Measurements from ENCODE around the gene KMO. TPM values are rescaled to one million over a fixed set of nuclear protein-coding genes. Genes with fewer than 3 reads are reported as not detected.

Gene KMO
- total RNA-seq, 1 donor = not detected

DNA sequence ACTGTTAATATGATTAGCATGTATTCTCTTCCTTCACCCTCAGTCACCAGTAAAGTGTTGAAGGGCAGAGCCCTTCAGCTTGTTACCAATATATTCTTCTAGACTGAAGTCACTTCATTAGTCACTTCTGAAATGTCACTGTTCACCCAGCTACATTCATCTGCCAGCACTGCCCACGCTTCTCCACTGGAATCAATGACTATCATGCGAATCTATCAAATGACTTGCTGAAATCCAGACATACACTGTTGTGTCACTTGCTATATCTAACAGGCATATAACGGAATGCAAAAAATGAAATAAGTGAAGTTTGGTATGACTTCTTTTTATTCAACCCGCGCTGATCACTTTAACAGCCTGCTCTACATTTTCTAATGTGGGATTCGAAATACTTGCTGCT, 28.7 kb upstream of the KMO start:
- TF ChIP-seq, protein P1, sequence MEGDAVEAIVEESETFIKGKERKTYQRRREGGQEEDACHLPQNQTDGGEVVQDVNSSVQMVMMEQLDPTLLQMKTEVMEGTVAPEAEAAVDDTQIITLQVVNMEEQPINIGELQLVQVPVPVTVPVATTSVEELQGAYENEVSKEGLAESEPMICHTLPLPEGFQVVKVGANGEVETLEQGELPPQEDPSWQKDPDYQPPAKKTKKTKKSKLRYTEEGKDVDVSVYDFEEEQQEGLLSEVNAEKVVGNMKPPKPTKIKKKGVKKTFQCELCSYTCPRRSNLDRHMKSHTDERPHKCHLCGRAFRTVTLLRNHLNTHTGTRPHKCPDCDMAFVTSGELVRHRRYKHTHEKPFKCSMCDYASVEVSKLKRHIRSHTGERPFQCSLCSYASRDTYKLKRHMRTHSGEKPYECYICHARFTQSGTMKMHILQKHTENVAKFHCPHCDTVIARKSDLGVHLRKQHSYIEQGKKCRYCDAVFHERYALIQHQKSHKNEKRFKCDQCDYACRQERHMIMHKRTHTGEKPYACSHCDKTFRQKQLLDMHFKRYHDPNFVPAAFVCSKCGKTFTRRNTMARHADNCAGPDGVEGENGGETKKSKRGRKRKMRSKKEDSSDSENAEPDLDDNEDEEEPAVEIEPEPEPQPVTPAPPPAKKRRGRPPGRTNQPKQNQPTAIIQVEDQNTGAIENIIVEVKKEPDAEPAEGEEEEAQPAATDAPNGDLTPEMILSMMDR (IDR thresholded peaks at IDR 0.05; ENCODE audit: insufficient read depth, low read length) = no peak
- no peak overlapping the region for H3K4me3 ChIP-seq (ENCODE audit: low read depth, low read length)
- no peak for DNase-seq (ENCODE audit: low read depth)

DNA sequence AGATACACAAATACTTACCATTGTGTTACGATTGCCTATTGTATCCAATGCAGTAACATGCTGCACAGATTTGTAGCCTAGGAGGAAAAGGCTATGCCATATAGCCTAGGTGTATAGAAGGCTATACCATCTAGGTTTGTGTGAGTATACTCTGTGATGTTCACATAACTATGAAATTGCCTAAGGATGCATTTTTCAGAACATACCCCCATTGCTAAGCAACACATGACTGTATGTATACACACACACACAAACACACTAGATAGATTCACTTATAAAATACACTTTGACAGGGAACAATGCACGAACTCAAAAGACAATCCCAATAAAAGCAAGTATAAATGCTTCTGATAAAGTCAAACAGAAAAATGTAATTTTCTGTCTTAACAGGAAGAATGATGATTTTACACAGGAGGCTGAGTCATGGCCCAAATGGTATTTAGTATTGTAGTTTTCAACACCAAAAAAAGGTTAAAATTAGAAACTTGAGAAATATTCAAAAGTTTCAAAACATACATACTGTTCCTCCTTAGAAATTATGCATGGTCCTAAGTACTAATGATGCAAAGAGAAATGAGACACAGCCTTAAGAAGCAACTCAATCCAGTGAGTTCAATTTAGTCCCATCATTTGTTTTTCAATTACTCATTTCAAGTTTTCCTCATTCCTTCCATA, 24.9 kb upstream of the KMO start:
- no peak overlapping the region for H3K4me3 ChIP-seq (ENCODE audit: low read depth, low read length)
- TF ChIP-seq, protein P1 (IDR thresholded peaks at IDR 0.05; ENCODE audit: insufficient read depth, low read length) = no peak
- DNase-seq (ENCODE audit: low read depth) = peak; percentile 56

- no peak overlapping the region for H3K4me3 ChIP-seq (ENCODE audit: low read depth, low read length)
- no peak for DNase-seq (ENCODE audit: low read depth)
- TF ChIP-seq, protein P1 (IDR thresholded peaks at IDR 0.05; ENCODE audit: insufficient read depth, low read length) = no peak
Measured at GRCh38 chr1:241513378-241513777, 18.8 kb upstream of the KMO start.

DNA sequence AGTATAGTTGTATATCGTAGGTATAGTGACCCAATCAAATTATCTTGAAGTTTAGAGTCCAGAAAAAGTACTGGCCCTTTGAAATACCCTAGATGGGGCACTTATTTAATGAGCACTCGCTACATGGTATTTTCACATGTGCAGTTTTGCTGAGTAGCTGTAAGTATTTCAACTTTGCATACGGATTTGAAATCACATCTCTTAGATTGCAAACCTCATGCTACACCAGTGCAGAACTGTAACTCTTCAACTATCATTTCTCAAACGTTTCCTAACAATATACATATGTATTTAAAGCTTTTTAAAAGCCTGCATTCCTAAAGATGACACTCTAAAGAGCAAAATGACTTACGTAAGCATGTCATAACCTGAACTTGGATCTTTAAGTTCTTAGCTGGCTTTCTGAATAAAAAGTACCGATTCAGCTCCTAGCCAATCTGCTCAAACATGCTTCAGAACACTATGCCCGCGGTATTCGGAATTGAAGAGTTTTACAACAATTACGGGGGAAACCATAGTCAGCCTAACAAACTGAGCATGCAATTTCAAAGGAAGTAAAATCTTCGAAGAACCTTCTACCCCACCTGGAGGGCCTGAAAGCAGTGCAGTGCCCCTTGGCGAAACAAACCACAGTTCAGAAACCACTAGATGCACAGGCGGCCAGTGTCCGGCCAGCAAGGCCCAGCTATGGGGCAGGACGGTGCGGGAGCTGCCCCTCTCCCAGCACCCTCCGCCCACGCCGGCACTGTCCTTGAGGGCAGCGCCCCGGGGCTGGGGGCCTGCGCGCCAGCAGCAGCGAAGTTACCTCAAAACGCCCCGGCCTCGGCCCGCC, 13.5 kb upstream of the KMO start:
- TF ChIP-seq, protein P1 (IDR thresholded peaks at IDR 0.05; ENCODE audit: insufficient read depth, low read length) = no peak
- DNase-seq (ENCODE audit: low read depth) = peak; percentile 31
- H3K4me3 ChIP-seq (ENCODE audit: low read depth, low read length) = peak overlapping the region; percentile 84

DNA sequence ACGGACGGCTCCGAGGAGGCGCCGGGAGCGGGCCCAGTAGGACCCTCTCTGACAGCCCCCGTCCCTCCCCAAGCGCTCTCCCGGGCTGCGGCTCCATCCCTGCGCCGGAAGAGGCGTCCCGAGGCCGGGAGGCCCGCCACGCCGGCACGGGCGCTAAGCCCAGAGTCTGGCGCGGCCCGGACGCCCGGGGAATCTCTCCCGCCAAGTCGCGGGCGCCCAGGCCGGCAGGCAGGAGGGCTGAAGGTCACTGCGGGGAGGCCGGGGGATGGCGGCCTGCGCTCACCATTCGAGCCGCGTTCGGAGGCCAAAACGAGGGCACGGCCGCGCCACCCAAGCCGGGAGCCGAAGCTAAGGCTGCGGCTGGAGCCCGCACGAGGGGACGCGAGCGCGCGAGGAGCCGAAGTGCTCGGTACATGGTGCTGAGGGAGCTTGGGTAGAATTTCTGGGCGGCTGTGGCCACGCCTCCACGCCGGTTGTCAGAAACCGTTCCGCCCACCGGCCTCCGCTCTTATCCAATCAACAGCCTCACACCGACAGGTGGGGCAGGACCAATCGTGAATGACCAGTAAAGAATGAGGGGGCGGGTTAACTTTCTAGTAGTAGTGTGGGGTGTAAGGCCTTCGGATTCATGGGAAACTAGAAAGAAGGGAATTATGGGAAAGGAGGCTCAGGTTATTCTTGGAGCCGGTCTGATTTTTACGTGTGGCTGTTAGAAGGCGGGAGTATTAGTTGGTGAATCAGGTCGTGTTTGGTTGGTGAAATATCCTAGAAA, 12.7 kb upstream of the KMO start, which contains the start of gene FH:
FH (minus strand) TSS at position 448 of the 772 bp plus-strand sequence; CDS start at position 415, 33 bp downstream.
- H3K4me3 ChIP-seq (ENCODE audit: low read depth, low read length) = peak within 1 kb of the TSS; percentile 84
- TF ChIP-seq, protein P1 (IDR thresholded peaks at IDR 0.05; ENCODE audit: insufficient read depth, low read length) = no peak
- DNase-seq (ENCODE audit: low read depth) = peak; percentile 96

- peak overlapping the region; percentile 46 for H3K4me3 ChIP-seq (ENCODE audit: low read depth, low read length)
- TF ChIP-seq, protein P1 (IDR thresholded peaks at IDR 0.05; ENCODE audit: insufficient read depth, low read length) = no peak
- DNase-seq (ENCODE audit: low read depth) = no peak
Measured at GRCh38 chr1:241520080-241520465, 12.1 kb upstream of the KMO start.

Measured in fibroblast of the aortic adventitia (primary cell).